ENCODE data around the gene NELFCD.

- TF ChIP-seq EP300 (IDR thresholded peaks at IDR 0.05; ENCODE audit: low read depth) (no peak), POLR2A (IDR thresholded peaks at IDR 0.05) (no peak)
Measured at GRCh38 chr20:58945965-58946631, 35.0 kb upstream of the NELFCD start.

All from transverse colon (tissue), 1 donor.